PC-9 (cell line): Measurements from ENCODE around the gene RPL29. TPM values are rescaled to one million over a fixed set of nuclear protein-coding genes. Genes with fewer than 3 reads are reported as not detected.
A peak's percentile ranks its signal among the peaks of the same experiment; 100 is the strongest.

Experiments used
- BruUV-seq: library from RNA; stranded (reverse); fragments of 400-500 nt; replicated peaks from 2 replicates; lab custom pipeline; 2021; lab: Mats Ljungman, UMichigan
- CTCF ChIA-PET: fragments of 300-600 bp; sonication (Branson Sonifier 250); formaldehyde crosslinking; loops from one replicate; lab custom pipeline; 2022; ENCODE audit warnings: antibody characterized with exemption; lab: Charles Lee
- POLR2A ChIA-PET: fragments of 300-600 bp; sonication (Branson Sonifier 250); formaldehyde crosslinking; loops from one replicate; lab custom pipeline; 2022; ENCODE audit warnings: antibody characterized with exemption; ENCODE audit not compliant: unreplicated experiment; lab: Charles Lee
- DNase-seq, 2 experiments: peaks; one replicate each; pipeline versions ENCODE4 v3.0.0 to v3.0.0-alpha.2; 2015 to 2022; ENCODE audit warnings: mixed read lengths in 1 of 2
- H2AFZ ChIP-seq: fragments of 200-600 bp; sonication (generic); 2 replicates; pipeline ENCODE4 v1.8.1; 2017; ENCODE audit warnings: antibody characterized with exemption
- H3F3A ChIP-seq: fragments of 200-600 bp; sonication (generic); 2 replicates; pipeline ENCODE4 v1.8.1; 2017; ENCODE audit warnings: antibody characterized with exemption, mild to moderate bottlenecking, low read depth; ENCODE audit not compliant: insufficient read depth
- H3K27ac ChIP-seq: fragments of 200-600 bp; sonication (generic); 2 replicates; pipeline ENCODE4 v1.6.1; 2016; ENCODE audit warnings: mixed run types
- H3K27me3 ChIP-seq: fragments of 200-600 bp; sonication (generic); 2 replicates; pipeline ENCODE4 v1.6.1; 2016; ENCODE audit warnings: low read depth, mixed run types; ENCODE audit not compliant: insufficient read depth
- H3K36me3 ChIP-seq: fragments of 200-600 bp; sonication (generic); 2 replicates; pipeline ENCODE4 v1.6.1; 2016; ENCODE audit warnings: low read depth, mixed run types
- H3K4me1 ChIP-seq: fragments of 200-600 bp; sonication (generic); replicated peaks from 2 replicates; pipeline ENCODE4 v1.6.1; 2016; ENCODE audit warnings: mixed run types; ENCODE audit not compliant: insufficient read depth
- H3K4me2 ChIP-seq: fragments of 200-600 bp; sonication (generic); 2 replicates; pipeline ENCODE4 v1.6.1; 2017; ENCODE audit warnings: mixed run types
- H3K4me3 ChIP-seq: fragments of 200-600 bp; sonication (generic); 2 replicates; pipeline ENCODE4 v1.6.1; 2016; ENCODE audit warnings: mixed run types
- H3K79me2 ChIP-seq: fragments of 200-600 bp; sonication (generic); 2 replicates; pipeline ENCODE4 v1.6.1; 2017; ENCODE audit warnings: low read depth, mixed run types
- H3K9me2 ChIP-seq: fragments of 200-600 bp; sonication (generic); 2 replicates; pipeline ENCODE4 v1.8.1; 2017; ENCODE audit warnings: mild to moderate bottlenecking; ENCODE audit not compliant: insufficient read depth
- H3K9me3 ChIP-seq: fragments of 200-600 bp; sonication (generic); 2 replicates; pipeline ENCODE4 v1.8.1; 2016; ENCODE audit warnings: low read depth; ENCODE audit not compliant: insufficient read depth
- H4K20me1 ChIP-seq: fragments of 200-600 bp; sonication (generic); 2 replicates; pipeline ENCODE4 v1.8.1; 2017; ENCODE audit not compliant: insufficient read depth
- CTCF ChIP-seq: fragments of 200-600 bp; sonication (generic); conservative IDR thresholded peaks from 2 replicates; pipeline ENCODE4 v1.6.1; 2017; ENCODE audit warnings: mixed run types, antibody characterized with exemption, mild to moderate bottlenecking, moderate library complexity
- EZH2 ChIP-seq: fragments of 200-600 bp; sonication (generic); IDR thresholded peaks from 2 replicates; pipeline ENCODE4 v1.8.0; 2017; ENCODE audit warnings: antibody characterized with exemption, low read depth
- intact Hi-C: fragments of 100-400 bp; cut with micrococcal nuclease; formaldehyde crosslinking; loops from one replicate; pipeline ENCODE4 v1.10.0; 2022; ENCODE audit not compliant: unreplicated experiment
- total RNA-seq: library from RNA; stranded (reverse); gene quantifications from 2 replicates; pipeline ENCODE4 v1.2.3, GENCODE V29; 2021

Gene RPL29
- total RNA-seq, 1 experiment from 2014 or later = 1,278 TPM

GRCh38 chr3:51982352-51982837, 13.3 kb downstream of the RPL29 start:
- Histone ChIP-seq H3K27me3 (no peaks in the 10 kb centered on the region), H3K4me3 (peak overlapping the region; percentile 67), H3F3A (peaks cover 32% of the 10 kb centered on the region), H3K4me1 (peaks cover 29% of the 10 kb centered on the region), H3K27ac (peak overlapping the region; percentile 89), H3K9me2 (no peaks in the 10 kb centered on the region), H3K36me3 (no peaks in the 10 kb centered on the region), H3K9me3 (no peaks in the 10 kb centered on the region), H4K20me1 (no peaks in the 10 kb centered on the region), H3K4me2 (peak overlapping the region; percentile 93), H3K79me2 (0 out of 2 replicates have a peak, but pooled peaks cover 10% of the 10 kb centered on the region), H2AFZ (peak overlapping the region; percentile 80)
- peak; percentile 68 to 74 for DNase-seq
- ChIA-PET POLR2A (interaction anchor here (0.6 to 1.3 kb wide), 5 partner anchors 9 to 64 kb away, joined by 3 to 9 read pairs (median 5); partner anchors contain the start of genes ABHD14B, RPL29 and RRP9), CTCF (interaction anchor here (2.5 kb wide), 1 partner anchor 8 kb away, joined by 15 read pairs; the partner anchor contains the start of genes ABHD14A and ABHD14B)
- intact Hi-C loops = loop anchor here (2.0 kb wide), 1 partner anchor 40 kb away; the partner anchor contains the start of gene PARP3
- peak; percentile 77 for TF ChIP-seq CTCF
- TF ChIP-seq EZH2 = no peak
- TSS peak; percentile 52 for BruUV-seq

GRCh38 chr3:51980253-51980652, 15.4 kb downstream of the RPL29 start:
- Histone ChIP-seq H3K79me2 (0 out of 2 replicates have a peak, but pooled peaks cover 9% of the 10 kb centered on the region), H4K20me1 (no peaks in the 10 kb centered on the region), H2AFZ (no peak overlapping the region), H3F3A (peaks cover 37% of the 10 kb centered on the region), H3K9me2 (no peaks in the 10 kb centered on the region), H3K9me3 (no peaks in the 10 kb centered on the region), H3K4me1 (peaks cover 29% of the 10 kb centered on the region), H3K27me3 (no peaks in the 10 kb centered on the region), H3K4me2 (no peak overlapping the region), H3K27ac (no peak overlapping the region), H3K4me3 (no peak overlapping the region), H3K36me3 (no peaks in the 10 kb centered on the region)
- no peak for DNase-seq
- intact Hi-C loops = no loop called here
- BruUV-seq = no TSS peak
- ChIA-PET POLR2A (no interaction called here), CTCF (no interaction called here)
- TF ChIP-seq EZH2 = no peak
- no peak for TF ChIP-seq CTCF

- H3K36me3 ChIP-seq = no peaks in the 10 kb centered on the region
- H3K27ac ChIP-seq = no peak overlapping the region
- no peaks in the 10 kb centered on the region for H3K27me3 ChIP-seq
- ChIA-PET CTCF (no interaction called here), POLR2A (no interaction called here)
- peaks cover 25% of the 10 kb centered on the region for H3K4me1 ChIP-seq
- H3K9me2 ChIP-seq = no peaks in the 10 kb centered on the region
- H3K79me2 ChIP-seq = peaks cover 9% of the 10 kb centered on the region; the same call in 1 of the 2 replicates
- intact Hi-C loops = no loop called here
- no peak overlapping the region for H3K4me3 ChIP-seq
- no peak overlapping the region for H2AFZ ChIP-seq
- no peak overlapping the region for H3K4me2 ChIP-seq
- H3F3A ChIP-seq = peaks cover 30% of the 10 kb centered on the region
- no TSS peak for BruUV-seq
- DNase-seq = no peak
- no peaks in the 10 kb centered on the region for H4K20me1 ChIP-seq
- no peaks in the 10 kb centered on the region for H3K9me3 ChIP-seq
- no peak for TF ChIP-seq EZH2
- no peak for TF ChIP-seq CTCF
Observed at GRCh38 chr3:51978143-51978502, 17.6 kb downstream of the RPL29 start.
